ENCODE results near the gene KCNAB2.

DNA sequence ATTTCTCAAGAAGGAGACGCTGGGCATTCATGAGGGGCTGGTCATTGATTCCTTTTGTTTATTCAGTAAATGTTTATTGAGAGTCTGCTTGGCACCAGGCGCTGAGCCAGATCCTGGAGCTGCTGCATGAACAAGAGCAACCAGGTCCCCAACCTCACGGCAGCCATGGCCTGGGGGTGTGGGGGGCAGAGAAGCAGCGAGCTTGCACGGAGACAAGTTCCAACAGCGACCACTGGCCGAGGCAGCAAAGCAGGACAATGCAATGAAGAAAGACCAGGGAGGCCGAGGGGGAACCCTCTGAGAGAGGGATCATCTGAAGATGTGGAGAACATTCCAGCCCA is 7.5 kb downstream of the KCNAB2 start:
- TF ChIP-seq, protein P1, sequence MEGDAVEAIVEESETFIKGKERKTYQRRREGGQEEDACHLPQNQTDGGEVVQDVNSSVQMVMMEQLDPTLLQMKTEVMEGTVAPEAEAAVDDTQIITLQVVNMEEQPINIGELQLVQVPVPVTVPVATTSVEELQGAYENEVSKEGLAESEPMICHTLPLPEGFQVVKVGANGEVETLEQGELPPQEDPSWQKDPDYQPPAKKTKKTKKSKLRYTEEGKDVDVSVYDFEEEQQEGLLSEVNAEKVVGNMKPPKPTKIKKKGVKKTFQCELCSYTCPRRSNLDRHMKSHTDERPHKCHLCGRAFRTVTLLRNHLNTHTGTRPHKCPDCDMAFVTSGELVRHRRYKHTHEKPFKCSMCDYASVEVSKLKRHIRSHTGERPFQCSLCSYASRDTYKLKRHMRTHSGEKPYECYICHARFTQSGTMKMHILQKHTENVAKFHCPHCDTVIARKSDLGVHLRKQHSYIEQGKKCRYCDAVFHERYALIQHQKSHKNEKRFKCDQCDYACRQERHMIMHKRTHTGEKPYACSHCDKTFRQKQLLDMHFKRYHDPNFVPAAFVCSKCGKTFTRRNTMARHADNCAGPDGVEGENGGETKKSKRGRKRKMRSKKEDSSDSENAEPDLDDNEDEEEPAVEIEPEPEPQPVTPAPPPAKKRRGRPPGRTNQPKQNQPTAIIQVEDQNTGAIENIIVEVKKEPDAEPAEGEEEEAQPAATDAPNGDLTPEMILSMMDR (IDR thresholded peaks at IDR 0.05; ENCODE audit: poor library complexity) = no peak
- TF ChIP-seq EZH2phosphoT487 (IDR thresholded peaks at IDR 0.05; ENCODE audit: low read depth, severe bottlenecking, unreplicated experiment) = no peak
- TF ChIP-seq EZH2 (IDR thresholded peaks at IDR 0.05; ENCODE audit: borderline replicate concordance) = no peak

Measured in hepatocyte (in vitro differentiated cells).